Muscle layer of duodenum (tissue), 2 donors: ENCODE results near the gene TBC1D14.
A peak's percentile ranks its signal among the peaks of the same experiment; 100 is the strongest.

Experiments
- H3K27ac ChIP-seq: one replicate; pipeline ENCODE4 v1.7.0; 2013; ENCODE audit warnings: mild to moderate bottlenecking, low read length
- H3K27me3 ChIP-seq: one replicate; pipeline ENCODE4 v1.7.0; 2013; ENCODE audit warnings: low read depth, mild to moderate bottlenecking, control low read depth, low read length
- H3K36me3 ChIP-seq, 2 donors: one replicate each; pipeline ENCODE4 v1.7.0; 2013; ENCODE audit warnings: low read length in 2 of 2, control low read depth in 1 of 2, mild to moderate bottlenecking in 1 of 2; ENCODE audit not compliant: insufficient read depth in 2 of 2, control insufficient read depth in 1 of 2
- H3K4me1 ChIP-seq, 2 donors: one replicate each; pipeline ENCODE4 v1.7.0; 2013; ENCODE audit warnings: low read length in 2 of 2, mild to moderate bottlenecking in 2 of 2, control low read depth in 1 of 2, moderate library complexity in 1 of 2; ENCODE audit not compliant: insufficient read depth in 2 of 2, control insufficient read depth in 1 of 2
- H3K4me3 ChIP-seq, 2 donors: one replicate each; pipeline ENCODE4 v1.7.0; 2013; ENCODE audit warnings: low read length in 2 of 2, low read depth in 1 of 2, mild to moderate bottlenecking in 1 of 2
- H3K9me3 ChIP-seq, 2 donors: one replicate each; pipeline ENCODE4 v1.7.0; 2013; ENCODE audit warnings: low read length in 2 of 2, control low read depth in 1 of 2, mild to moderate bottlenecking in 1 of 2; ENCODE audit not compliant: control insufficient read depth in 1 of 2
- donor health status: healthy.

Gene TBC1D14

DNA sequence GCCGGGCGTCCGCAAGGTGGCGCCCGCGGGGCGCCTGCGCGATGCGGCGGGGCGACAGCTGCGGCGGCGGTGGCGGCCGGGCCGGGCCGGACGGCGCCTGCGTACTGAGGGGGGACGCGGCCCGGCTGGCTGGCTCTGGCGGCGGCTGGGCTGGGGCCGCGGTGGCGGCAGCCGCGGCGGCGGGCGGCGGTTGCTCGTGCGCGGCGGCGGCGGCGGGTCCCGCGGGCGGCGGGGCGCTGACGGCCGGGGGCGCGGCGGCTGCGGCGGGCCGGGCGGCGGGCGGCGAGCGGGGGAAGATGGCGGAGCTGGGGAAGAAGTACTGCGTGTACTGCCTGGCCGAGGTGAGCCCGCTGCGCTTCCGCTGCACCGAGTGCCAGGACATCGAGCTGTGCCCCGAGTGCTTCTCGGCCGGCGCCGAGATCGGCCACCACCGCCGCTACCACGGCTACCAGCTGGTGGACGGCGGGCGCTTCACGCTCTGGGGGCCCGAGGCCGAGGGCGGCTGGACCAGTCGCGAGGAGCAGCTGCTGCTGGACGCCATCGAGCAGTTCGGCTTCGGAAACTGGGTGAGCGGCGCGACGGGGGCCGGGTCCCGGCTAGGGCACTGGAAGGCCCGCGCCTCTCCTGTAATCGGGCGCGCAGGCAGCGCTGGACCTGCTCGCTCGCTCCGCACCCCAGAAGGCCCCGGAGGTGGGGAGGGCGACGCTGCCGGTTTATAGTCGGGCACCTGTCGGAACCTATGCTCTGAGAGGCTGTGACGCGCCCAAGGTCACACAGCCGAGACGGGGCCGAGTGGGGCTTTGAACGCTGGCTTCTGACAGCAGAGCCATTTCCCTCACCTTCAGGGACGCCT is 133.9 kb downstream of the TBC1D14 start, which contains the start of gene TADA2B:
Gene TADA2B (plus strand): TSS at position 89 of the 853 bp plus-strand sequence. CDS start 208 bp downstream, at position 297.
- H3K9me3 ChIP-seq, result no peaks in the 10 kb centered on the region
- no peaks in the 10 kb centered on the region for H3K27me3 ChIP-seq

DNA sequence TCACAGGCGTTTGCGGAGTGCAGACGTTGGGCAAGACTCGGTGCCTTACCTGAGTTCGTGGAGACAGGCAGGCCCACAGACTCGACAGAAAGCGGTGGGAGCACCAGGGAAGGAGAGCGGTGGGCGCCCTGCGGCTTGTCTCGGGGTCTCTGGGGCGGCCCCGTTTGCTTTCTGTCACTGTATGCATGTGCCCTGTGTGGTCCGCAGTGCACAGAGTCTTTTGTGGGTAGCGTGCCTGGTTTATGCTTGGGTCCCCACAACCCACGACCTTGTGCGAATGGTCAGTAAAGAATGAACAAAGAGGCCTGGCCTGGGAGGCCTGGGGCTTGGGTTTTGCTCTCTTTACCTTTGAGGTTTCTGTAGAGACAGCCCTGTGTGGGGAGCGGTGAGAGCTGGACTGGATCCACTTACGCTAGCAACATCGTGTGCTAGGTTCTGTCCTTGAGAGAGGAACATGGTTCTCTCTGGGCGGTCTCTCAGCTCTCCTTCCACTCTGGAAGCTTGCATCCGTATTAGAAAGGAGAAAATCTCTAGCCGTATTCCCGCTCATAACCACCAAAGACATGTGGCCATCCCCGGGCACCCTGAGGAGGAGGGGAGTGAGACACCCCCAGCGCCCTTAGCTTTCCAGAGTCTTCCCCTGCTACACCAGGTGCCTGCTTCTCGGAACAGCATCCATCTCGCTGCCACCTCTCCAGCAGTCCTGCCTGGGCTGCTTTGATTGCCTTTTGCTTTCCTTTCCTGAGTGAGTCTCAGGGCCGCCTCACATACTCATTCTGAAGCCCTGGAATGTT is 134.7 kb downstream of the TBC1D14 start:
- Histone ChIP-seq H3K27ac (peak overlapping the region; percentile 58), H3K4me1 (peaks cover 31 to 36% of the 10 kb centered on the region in 2 donors)

More for the DNA sequence above, 133.9 kb downstream of the TBC1D14 start, which contains the start of gene TADA2B:
- Histone ChIP-seq H3K4me1 (peaks cover 31 to 36% of the 10 kb centered on the region in 2 donors), H3K36me3 (no peaks in the 10 kb centered on the region), H3K27ac (peak within 1 kb of the TSS; percentile 58), H3K4me3 (peak within 1 kb of the TSS; percentile 78 to 98)

DNA sequence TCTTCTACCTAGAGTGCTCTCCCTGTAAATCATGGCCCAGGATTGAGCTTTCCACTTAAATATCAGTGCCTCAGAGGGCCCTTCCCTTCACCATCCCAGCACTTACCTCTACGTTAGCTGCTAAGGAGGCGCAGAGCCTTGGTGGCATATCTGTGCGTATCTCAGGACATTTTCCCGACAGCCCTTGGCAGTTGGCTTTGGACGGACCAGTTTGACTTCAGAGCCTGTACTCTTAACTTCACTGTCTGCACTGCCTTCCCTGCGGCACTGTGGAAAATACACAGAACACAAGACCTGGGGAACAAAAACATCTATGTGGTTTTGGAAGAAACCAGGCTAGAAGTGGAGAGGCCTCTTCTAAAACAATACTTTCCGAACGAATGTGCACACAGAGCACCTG is 135.9 kb downstream of the TBC1D14 start:
- Histone ChIP-seq H3K9me3 (no peaks in the 10 kb centered on the region), H3K27me3 (no peaks in the 10 kb centered on the region), H3K27ac (no peak overlapping the region), H3K4me1 (peaks cover 31 to 36% of the 10 kb centered on the region in 2 donors), H3K36me3 (no peaks in the 10 kb centered on the region), H3K4me3 (peak overlapping the region in 1 of 2 donors; percentile 94)

More for the DNA sequence above, 134.7 kb downstream of the TBC1D14 start:
- Histone ChIP-seq H3K9me3 (no peaks in the 10 kb centered on the region), H3K27me3 (no peaks in the 10 kb centered on the region), H3K36me3 (no peaks in the 10 kb centered on the region), H3K4me3 (peak overlapping the region; percentile 78 to 94)

DNA sequence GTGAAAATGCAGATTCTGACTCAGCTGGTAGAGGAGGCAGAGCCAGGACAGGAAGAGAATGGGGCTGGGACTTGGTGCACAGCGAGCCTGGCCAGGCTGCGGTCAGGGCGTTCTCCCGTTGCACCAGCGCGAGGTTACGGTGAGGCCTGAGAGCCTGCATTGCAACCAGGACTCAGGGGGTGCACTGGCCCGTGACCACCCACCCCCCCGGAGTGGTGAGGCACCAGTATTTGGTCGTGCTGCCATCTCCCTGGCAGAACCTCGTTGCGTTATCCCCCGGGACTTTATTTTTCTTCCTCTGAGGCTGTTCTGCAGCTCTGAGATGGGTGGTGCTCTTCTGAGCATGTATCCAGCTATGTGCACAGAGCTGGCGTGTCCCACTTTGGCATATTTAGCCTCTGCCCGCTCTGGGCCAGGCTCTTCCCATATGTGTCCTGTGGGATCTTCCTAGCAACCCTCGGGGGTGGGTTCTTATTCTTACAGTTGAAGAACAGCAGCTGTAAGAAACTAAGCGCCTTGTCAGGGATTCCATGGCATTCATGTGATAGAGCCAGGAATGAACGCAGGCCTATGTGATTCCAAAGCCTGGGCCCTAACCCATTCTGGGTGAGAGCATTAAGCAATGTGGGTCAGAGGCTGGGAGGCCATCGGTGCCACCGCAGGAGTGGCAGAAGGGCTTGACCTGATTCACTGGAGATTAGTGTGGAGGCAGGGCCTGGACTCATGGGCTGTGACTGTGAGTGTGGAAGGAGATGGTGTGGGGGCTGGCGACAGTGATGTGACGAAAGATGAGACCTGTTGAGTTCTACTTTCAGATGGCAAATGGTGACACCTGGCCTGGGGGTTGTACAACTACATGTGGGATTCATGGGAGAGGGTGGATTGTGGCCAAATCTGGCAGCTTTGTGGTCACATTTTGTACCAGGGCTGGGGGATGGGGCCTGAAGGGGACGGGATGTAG is 136.6 kb downstream of the TBC1D14 start:
- no peaks in the 10 kb centered on the region for H3K27me3 ChIP-seq
- H3K4me3 ChIP-seq, result no peak overlapping the region
- H3K36me3 ChIP-seq, result no peaks in the 10 kb centered on the region
- H3K4me1 ChIP-seq, result peaks cover 26 to 36% of the 10 kb centered on the region in 2 donors
- H3K27ac ChIP-seq, result no peak overlapping the region
- no peaks in the 10 kb centered on the region for H3K9me3 ChIP-seq

DNA sequence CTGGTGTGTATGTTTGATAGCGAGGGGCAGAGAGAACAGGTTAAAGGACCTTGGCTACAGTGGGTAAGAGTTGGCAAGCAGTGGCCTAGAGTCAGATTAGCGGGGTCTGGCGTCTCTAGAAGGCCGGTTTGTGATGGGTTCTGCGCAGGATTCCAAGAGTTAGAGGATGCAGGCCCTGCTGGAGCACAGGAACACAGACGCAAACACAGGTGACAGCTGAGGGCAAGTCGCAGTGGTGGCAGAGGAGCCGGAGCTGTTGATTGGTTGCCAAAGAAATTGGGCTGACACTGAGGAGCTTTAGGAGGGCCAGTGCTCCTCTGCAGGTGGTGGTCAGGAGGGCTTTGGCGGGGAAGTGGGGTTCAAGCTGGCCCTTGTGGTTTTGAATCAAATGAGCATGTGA is 137.3 kb downstream of the TBC1D14 start:
- Histone ChIP-seq H3K9me3 (no peaks in the 10 kb centered on the region), H3K4me3 (no peak overlapping the region), H3K36me3 (no peaks in the 10 kb centered on the region), H3K27ac (no peak overlapping the region), H3K27me3 (no peaks in the 10 kb centered on the region), H3K4me1 (peaks cover 21 to 28% of the 10 kb centered on the region in 2 donors)

DNA sequence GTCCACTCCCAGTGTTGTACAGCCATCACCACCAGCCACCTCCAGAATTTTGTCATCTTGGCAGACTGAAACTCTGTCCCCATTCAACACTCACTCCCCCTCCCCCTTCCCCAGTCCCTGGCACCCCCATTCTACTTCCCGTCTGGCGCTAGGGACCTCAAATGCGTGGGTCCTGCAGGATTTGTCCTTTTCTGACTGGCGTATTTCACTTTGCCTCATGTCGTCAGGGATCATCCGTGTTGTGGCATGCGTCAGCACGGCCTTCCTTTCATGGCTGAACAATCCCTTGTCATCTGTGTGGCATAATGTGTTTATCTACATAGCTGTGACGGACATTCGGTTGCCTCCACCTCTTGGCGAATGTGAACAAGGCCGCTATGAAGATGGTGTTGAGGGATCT is 139.0 kb downstream of the TBC1D14 start:
- Histone ChIP-seq H3K4me3 (no peak overlapping the region), H3K4me1 (peaks cover 19 to 40% of the 10 kb centered on the region in 2 donors), H3K27ac (no peak overlapping the region), H3K27me3 (no peaks in the 10 kb centered on the region), H3K36me3 (no peaks in the 10 kb centered on the region), H3K9me3 (no peaks in the 10 kb centered on the region)

DNA sequence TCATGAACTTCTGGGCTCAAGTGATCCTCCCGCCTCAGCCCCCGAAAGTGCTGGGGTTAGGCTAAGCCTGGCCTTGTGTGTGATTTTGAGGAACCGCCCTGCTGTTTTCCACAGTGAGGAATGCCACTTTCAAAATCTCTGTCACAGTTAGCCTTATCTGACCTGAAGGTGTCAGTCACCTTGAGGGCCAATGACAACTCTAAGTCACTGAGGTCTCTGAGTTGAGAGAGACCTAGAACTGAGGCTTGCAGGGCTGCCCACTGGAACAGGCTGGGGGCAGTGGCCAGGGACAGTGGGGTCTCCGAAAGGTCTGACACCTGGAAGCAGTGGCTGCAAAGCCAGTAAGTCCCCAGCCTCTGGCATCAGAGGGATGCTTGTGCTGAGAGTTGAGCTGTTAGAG is 139.7 kb downstream of the TBC1D14 start:
- no peaks in the 10 kb centered on the region for H3K27me3 ChIP-seq
- H3K4me3 ChIP-seq, result no peak overlapping the region
- no peaks in the 10 kb centered on the region for H3K9me3 ChIP-seq
- no peak overlapping the region for H3K27ac ChIP-seq
- peaks cover 4 to 6% of the 10 kb centered on the region in 2 donors for H3K36me3 ChIP-seq
- H3K4me1 ChIP-seq, result peaks cover 19 to 40% of the 10 kb centered on the region in 2 donors

DNA sequence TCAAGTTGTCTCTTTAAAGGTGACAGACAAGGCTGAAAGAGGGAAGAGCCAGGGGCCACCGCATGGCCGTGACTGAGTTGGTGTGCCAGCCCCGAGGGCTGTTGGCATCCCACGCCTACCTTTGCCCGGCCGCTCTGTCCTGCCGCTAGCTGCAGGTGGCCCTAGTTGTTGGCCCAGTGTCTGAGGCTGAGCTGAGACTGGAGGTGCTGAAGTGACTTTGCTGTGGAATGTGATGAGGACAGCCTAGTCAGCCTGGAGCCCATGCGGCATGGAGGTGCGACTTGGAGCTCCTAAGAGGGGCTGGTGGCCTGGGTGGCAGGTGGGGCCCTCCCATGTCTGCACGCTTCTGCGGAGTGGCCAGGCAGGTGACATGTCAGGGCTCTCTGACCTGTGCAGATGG is 140.1 kb downstream of the TBC1D14 start:
- Histone ChIP-seq H3K27ac (no peak overlapping the region), H3K36me3 (peaks cover 7 to 10% of the 10 kb centered on the region in 2 donors), H3K9me3 (no peaks in the 10 kb centered on the region), H3K4me3 (no peak overlapping the region), H3K4me1 (peaks cover 19 to 37% of the 10 kb centered on the region in 2 donors), H3K27me3 (no peaks in the 10 kb centered on the region)

DNA sequence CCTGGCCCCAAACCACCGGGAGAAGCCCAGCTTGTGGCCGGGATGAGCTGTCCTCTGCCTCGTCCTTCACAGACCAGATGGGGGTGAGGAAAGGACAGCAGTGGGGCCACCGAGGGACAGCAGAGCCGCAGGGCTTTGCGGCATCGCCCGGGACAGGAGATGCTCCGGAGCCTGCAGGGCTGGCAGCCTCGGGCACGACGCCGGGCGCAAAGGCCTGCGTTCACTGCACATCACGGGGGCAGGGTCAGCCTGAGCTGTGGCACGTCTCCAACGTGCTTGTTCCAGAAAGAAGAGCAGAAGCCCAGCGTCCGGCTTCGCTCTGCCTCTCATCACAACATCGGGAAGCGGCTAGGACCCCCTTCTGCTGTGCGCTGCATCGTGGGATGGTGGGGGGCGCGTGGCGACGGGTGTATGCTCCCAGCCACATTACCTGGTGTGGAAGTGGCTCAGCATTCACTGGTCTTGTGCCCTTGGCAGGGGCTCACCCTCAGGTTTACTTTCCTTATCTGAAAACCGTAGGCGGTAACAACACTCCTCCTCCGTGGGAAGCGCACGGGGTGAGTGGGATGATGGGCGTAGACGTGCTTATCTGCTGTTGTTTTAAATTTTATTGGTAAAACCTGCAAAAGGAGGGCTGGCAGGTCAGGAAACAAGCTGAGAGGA is 141.0 kb downstream of the TBC1D14 start:
- Histone ChIP-seq H3K36me3 (peaks cover 13 to 19% of the 10 kb centered on the region in 2 donors), H3K9me3 (no peaks in the 10 kb centered on the region), H3K4me3 (no peak overlapping the region), H3K27ac (no peak overlapping the region), H3K27me3 (no peaks in the 10 kb centered on the region), H3K4me1 (peaks cover 12 to 28% of the 10 kb centered on the region in 2 donors)

DNA sequence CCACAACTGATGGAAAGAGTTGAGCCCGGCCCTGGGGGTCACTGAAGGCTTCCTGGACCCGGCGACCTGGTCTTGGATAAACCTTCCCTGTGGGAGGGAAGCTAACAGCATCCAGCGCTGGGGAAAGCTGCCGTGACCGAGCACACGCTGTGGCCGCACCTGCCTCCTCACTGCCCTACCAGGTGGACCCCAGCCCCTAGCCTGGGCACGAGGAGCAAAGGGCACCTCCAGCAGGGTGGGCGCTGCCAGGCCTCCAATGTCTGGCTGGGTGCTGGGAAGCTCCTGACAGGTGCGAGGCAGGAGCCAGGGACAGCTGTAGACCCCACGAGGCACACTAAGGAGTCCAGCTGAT is 141.5 kb downstream of the TBC1D14 start:
- Histone ChIP-seq H3K4me1 (peaks cover 12 to 23% of the 10 kb centered on the region in 2 donors), H3K27me3 (no peaks in the 10 kb centered on the region), H3K4me3 (no peak overlapping the region), H3K27ac (no peak overlapping the region), H3K9me3 (no peaks in the 10 kb centered on the region), H3K36me3 (peaks cover 18 to 24% of the 10 kb centered on the region in 2 donors)
